SU-DHL-6 (cell line): ENCODE measurements around the gene PLAGL1.

Source experiments
- CTCF ChIP-seq: fragments of 200-600 bp; sonication (generic); IDR thresholded peaks from one replicate; pipeline ENCODE4 v1.5.1; 2017; ENCODE audit warnings: antibody characterized with exemption, mild to moderate bottlenecking, low read length, moderate library complexity; ENCODE audit not compliant: insufficient read depth, poor library complexity, severe bottlenecking
- EZH2phosphoT487 ChIP-seq: fragments of 200-600 bp; sonication (generic), shearing (Covaris generic); conservative IDR thresholded peaks from 2 replicates; pipeline ENCODE4 v1.6.1; 2018; ENCODE audit warnings: mild to moderate bottlenecking, antibody characterized with exemption, low read length, moderate library complexity, mixed read lengths

DNA sequence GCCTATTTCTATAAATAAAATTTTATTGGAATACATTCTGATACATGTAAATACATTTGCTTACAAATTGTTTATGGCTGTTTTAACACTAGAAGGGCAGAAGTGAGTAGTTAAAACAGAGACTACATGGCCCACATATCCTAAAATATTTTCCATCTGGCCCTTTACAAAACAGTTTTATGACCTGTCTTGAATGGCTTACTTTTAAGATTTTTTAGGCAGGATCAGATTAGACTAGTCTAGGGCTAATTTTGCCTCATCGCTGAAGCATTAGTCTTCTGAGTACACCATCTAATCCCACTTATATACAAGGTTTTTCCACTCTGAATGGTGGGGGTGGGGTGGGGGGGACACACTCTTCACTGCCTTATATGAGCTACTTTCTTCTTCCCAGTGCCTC, 27.1 kb downstream of the PLAGL1 start:
- TF ChIP-seq EZH2phosphoT487 (no peak), CTCF (no peak)
